Activated T-cell treated with anti-CD3 and anti-CD28 coated beads for 4 hours (primary cell): ENCODE measurements around the gene ZP1.

Source experiments
- DNase-seq: peaks from one replicate; pipeline ENCODE4 v3.0.0-alpha.2; 2020

The ZP1 gene

DNA sequence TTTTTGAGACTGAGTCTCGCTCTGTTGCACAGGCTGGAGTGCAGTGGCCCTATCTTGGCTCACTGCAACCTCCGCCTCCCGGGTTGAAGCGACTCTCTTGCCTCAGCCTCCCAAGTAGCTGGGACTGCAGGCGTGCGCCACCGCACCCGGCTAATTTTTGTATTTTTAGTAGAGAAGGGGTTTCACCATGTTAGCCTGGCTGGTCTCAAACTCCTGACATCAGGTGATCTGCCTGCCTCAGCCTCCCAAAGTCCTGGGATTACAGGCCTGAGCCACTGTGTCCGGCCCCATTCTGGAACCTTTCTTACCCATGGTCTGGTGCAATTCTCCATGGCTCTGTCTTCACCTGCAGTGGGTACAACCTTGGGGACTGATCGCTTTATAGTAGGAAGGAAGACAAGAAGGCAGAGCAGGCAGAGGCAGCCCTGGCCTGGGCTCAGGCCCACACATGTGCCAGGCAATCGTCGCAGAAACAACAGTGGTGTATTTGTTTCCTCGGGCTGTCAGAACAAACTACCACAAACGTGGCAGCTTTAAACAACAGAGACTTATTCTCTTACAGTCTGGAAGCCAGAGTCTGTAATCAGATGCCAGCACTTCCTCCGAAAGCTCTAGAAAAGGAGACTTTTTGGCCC lies 7.6 kb upstream of the ZP1 start:
- no peak for DNase-seq

GRCh38 chr11:60860943-60861342 lies 6.4 kb upstream of the ZP1 start:
- no peak for DNase-seq

- DNase-seq = no peak
Measured at GRCh38 chr11:60862171-60862570, 5.2 kb upstream of the ZP1 start.

GRCh38 chr11:60863550-60864521 lies 3.5 kb upstream of the ZP1 start:
- no peak for DNase-seq

GRCh38 chr11:60864856-60865513 lies 2.4 kb upstream of the ZP1 start:
- no peak for DNase-seq

- DNase-seq = no peak
Measured at GRCh38 chr11:60867871-60868681, 734 bp downstream of the ZP1 start.

- no peak for DNase-seq
Measured at GRCh38 chr11:60868682-60869450, 1.5 kb downstream of the ZP1 start.

DNA sequence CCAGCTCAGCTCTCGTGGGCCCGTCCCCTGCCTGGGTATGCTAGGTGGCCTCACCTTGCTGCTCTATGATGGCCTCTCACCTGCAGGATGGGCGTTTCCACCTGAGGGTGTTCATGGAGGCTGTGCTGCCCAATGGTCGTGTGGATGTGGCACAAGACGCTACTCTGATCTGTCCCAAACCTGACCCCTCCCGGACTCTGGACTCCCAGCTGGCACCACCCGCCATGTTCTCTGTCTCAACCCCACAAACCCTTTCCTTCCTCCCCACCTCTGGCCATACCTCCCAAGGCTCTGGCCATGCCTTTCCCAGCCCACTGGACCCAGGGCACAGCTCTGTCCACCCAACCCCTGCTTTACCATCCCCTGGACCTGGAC lies 2.1 kb downstream of the ZP1 start:
- DNase-seq = no peak

- no peak for DNase-seq
Measured at GRCh38 chr11:60870276-60870675, 2.9 kb downstream of the ZP1 start.

DNA sequence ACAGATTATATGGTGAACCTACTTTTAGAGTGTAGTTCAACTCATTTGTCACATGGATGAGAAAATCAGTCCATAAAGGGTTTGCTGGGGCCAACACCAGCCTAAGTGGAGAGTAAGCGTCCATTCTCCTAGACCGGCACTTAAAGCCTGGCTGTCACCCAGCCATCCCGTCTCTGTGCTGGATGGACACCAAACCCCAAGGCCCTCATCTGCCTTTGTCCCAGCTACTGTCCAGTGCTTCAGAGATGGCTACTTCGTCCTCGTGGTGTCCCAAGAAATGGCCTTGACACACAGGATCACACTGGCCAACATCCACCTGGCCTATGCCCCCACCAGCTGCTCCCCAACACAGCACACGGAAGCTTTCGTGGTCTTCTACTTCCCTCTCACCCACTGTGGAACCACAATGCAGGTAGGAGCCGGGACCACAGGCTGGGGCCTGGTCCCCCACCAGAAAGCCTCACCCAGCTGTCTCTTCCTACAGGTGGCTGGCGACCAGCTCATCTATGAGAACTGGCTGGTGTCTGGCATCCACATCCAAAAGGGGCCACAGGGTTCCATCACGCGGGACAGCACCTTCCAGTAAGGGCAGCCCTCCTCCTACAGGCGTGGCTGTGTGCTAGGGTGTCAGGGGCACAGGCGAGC lies 3.5 kb downstream of the ZP1 start:
- DNase-seq = no peak

DNA sequence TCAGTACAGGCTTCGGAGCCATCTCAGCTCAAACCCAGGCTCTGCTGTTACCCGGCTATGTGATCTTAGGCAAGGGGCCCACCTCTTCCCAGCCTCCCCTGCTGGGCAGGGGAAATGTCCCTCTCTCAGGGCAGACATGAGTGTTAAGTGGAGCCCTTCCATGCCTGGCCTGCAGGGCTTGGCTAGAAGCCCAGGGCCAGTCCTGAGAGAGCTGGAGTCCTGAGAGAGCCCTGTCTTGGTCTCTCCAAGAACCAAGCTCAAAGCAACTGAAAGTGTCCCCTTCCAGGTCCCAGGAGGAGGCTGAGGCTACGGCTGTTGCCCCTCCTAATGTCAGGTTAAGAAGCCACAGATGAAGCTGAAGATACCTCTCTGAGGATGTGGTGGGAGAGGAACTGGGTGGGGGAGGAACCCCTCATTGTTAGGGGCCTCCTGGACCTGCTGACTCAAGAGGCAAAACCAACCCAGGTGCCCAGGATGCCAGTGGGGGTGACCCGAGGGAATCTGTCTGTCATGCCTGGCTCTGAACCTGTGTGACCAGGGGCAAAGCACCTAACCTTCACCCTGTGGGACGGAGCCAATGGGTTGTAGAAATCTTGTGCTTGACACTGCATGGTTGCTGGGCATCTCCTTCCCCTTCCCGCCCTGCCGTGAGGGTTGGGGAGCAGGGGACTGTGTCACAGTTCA lies 4.2 kb downstream of the ZP1 start:
- no peak for DNase-seq

GRCh38 chr11:60872124-60872960 lies 5.0 kb downstream of the ZP1 start:
- no peak for DNase-seq

DNA sequence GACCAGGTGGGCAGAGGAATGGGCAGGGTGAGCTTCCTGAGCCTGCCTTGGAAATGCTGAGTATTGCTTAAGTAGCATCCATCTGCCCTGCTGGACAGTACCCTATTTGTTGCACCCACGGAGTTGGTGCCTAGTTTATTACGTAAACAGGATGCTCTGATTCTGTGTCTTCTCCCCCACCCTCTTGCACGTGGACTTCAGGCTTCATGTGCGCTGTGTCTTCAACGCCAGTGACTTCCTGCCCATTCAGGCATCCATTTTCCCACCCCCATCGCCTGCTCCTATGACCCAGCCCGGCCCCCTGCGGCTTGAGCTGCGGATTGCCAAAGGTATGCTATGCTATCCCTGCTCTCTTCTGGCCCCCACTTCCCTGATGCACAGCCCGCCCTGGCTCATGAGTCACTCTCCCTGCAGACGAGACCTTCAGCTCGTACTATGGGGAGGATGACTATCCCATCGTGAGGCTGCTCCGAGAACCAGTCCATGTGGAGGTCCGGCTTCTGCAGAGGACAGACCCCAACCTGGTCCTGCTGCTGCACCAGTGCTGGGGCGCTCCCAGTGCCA lies 5.7 kb downstream of the ZP1 start:
- DNase-seq = no peak

DNA sequence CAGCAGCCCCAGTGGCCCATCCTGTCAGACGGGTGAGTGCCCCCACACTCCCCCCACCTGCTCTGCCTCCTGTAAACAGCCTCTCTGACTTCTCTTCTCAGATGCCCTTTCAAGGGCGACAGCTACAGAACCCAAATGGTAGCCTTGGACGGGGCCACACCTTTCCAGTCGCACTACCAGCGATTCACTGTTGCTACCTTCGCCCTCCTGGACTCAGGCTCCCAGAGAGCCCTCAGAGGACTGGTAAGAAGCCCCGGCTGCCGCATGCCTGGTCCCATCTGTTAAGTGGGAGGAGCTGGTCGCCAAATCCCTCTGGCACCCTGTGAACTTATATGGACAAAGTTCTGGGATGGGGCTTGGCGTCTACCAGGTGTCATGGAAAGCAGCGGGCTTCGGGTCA lies 6.2 kb downstream of the ZP1 start:
- no peak for DNase-seq

GRCh38 chr11:60874421-60875365 lies 7.4 kb downstream of the ZP1 start:
- DNase-seq = no peak

- DNase-seq = no peak
Measured at GRCh38 chr11:60875366-60876167, 8.2 kb downstream of the ZP1 start.

GRCh38 chr11:60876168-60876485 lies 8.8 kb downstream of the ZP1 start:
- DNase-seq = no peak
